ENCODE measurements around the gene SELENOP. TPM values are rescaled to one million over a fixed set of nuclear protein-coding genes. Genes with fewer than 3 reads are reported as not detected.

SELENOP gene
- total RNA-seq, 1 experiment from 2014 or later: 11.4 TPM

DNA sequence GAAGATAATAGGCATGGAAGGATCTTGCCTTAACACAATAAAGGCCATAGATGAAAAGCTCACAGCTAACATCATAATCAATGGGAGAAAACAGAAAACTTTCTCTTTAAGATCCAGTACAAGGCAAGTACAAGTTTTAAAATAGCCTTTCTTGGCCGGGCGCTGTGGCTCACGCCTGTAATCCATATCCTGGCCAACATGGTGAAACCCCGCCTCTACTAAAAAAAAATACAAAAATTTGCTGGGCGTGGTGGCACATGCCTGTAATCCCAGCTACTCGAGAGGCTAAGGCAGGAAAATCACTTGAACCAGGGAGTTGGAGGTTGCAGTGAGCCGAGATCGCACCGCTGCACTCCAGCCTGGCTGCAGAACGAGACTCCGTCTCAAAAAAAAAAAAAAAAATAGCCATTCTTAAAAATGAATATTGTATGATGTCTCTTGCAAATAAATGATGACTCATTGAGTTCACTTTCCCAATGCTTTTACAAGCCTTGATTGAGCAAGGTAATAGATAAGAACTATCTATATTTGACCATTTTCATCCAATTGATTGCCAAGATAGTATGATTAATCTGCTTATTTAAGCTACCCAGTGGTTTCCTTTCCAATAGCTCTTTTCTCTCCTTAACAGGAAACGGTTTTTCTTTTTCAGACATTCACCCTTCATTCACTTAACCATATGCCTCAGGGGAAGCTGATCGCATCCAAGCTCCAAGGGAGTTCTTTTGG, 39.3 kb downstream of the SELENOP start:
- CTCF ChIA-PET: no interaction called here
- DNase-seq (ENCODE audit: low read depth, low spot score) (no peak), ATAC-seq (no peak)
- H4K20me1 ChIP-seq (ENCODE audit: insufficient read depth): no peaks in the 10 kb centered on the region
- no peak overlapping the region for H2AFZ ChIP-seq (ENCODE audit: low read depth, low read length, poor library complexity, severe bottlenecking)
- no peaks in the 10 kb centered on the region for H3K9me2 ChIP-seq (ENCODE audit: insufficient read depth)
- 0 out of 2 replicates have a peak, but pooled peaks cover 3% of the 10 kb centered on the region for H3K27me3 ChIP-seq (ENCODE audit: insufficient read depth, low read length)
- no peak for TF ChIP-seq RAD21 (IDR thresholded peaks at IDR 0.05; ENCODE audit: low read depth)
- RAD21 ChIA-PET (ENCODE audit: low non-redundant PET in 1 of 2, low total read pairs in 2 of 2, uncharacterized antibody in 2 of 2, unreplicated experiment in 2 of 2): no interaction called here
- no peaks in the 10 kb centered on the region for H3K36me3 ChIP-seq (ENCODE audit: control insufficient read depth in 1 of 2, insufficient read depth in 2 of 2, low read length in 2 of 2)
- intact Hi-C loops (cut with micrococcal nuclease): loop anchor here (10.0 kb wide), 1 partner anchor 1068 kb away; no protein-coding TSS in a partner anchor
- no TSS peak for BruUV-seq (replicated peaks)
- no peaks in the 10 kb centered on the region for H3K9me3 ChIP-seq (ENCODE audit: control insufficient read depth in 1 of 2, insufficient read depth in 1 of 2, low read depth in 1 of 2, low read length in 2 of 2)
- no peak overlapping the region for H3K4me3 ChIP-seq (replicated peaks in 1 of 2; ENCODE audit: low read depth in 1 of 2, low read length in 2 of 2)
- H3K27ac ChIP-seq (ENCODE audit: low read depth, low read length): no peak overlapping the region
- no peaks in the 10 kb centered on the region for H3K79me2 ChIP-seq (ENCODE audit: insufficient read depth, low read length)
- H3K4me2 ChIP-seq (ENCODE audit: low read length): no peak overlapping the region
- POLR2A ChIA-PET: no interaction called here
- no peak overlapping the region for H3K9ac ChIP-seq (ENCODE audit: low read length)
- H3K4me1 ChIP-seq (ENCODE audit: control insufficient read depth in 1 of 2, insufficient read depth in 2 of 2, low read length in 2 of 2): no peaks in the 10 kb centered on the region

DNA sequence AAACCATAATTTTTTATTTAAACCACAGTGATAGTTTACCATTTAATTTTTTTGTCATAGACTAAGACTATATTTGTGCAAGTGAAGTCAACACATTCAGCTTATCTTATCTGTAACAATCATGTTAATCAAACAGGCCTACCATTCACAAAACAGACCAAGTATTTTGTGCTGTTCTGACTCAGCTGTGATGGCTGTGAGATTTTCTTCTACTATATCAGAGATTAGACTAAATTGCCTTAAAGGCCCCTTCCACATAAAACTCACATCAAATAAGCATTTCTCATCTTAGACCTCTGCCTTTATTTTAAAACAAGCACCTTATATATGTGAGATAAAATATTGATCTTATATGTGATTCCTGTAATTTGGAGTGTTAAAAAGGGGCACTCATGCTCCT, 41.7 kb downstream of the SELENOP start:
- TF ChIP-seq FOSL1 (IDR thresholded peaks at IDR 0.05; ENCODE audit: low read depth): no peak
- no peak for TF ChIP-seq ZNF274 (IDR thresholded peaks at IDR 0.05; ENCODE audit: low read depth, low read length)
- no peak for TF ChIP-seq ZFX (IDR thresholded peaks at IDR 0.05)
- no peak for TF ChIP-seq RAD21 (IDR thresholded peaks at IDR 0.05; ENCODE audit: low read depth)
- CTCF ChIA-PET: no interaction called here

More for the DNA sequence above, 41.7 kb downstream of the SELENOP start:
- H3K4me3 ChIP-seq (replicated peaks in 1 of 2; ENCODE audit: low read depth in 1 of 2, low read length in 2 of 2): no peak overlapping the region
- 0 out of 2 replicates have a peak, but pooled peaks cover 3% of the 10 kb centered on the region for H3K27me3 ChIP-seq (ENCODE audit: insufficient read depth, low read length)
- no peak overlapping the region for H3K27ac ChIP-seq (ENCODE audit: low read depth, low read length)
- no TSS peak for BruUV-seq (replicated peaks)
- POLR2A ChIA-PET: no interaction called here
- DNase-seq (ENCODE audit: low read depth, low spot score): no peak
- no peaks in the 10 kb centered on the region for H3K79me2 ChIP-seq (ENCODE audit: insufficient read depth, low read length)
- intact Hi-C loops (cut with micrococcal nuclease): loop anchor here (10.0 kb wide), 1 partner anchor 1065 kb away; no protein-coding TSS in a partner anchor
- RAD21 ChIA-PET (ENCODE audit: low non-redundant PET in 1 of 2, low total read pairs in 2 of 2, uncharacterized antibody in 2 of 2, unreplicated experiment in 2 of 2): no interaction called here
- no peak for ATAC-seq
- no peaks in the 10 kb centered on the region for H3K9me3 ChIP-seq (ENCODE audit: control insufficient read depth in 1 of 2, insufficient read depth in 1 of 2, low read depth in 1 of 2, low read length in 2 of 2)
- H4K20me1 ChIP-seq (ENCODE audit: insufficient read depth): no peaks in the 10 kb centered on the region
- H2AFZ ChIP-seq (ENCODE audit: low read depth, low read length, poor library complexity, severe bottlenecking): no peak overlapping the region
- H3K4me1 ChIP-seq (ENCODE audit: control insufficient read depth in 1 of 2, insufficient read depth in 2 of 2, low read length in 2 of 2): no peaks in the 10 kb centered on the region
- no peak overlapping the region for H3K4me2 ChIP-seq (ENCODE audit: low read length)
- no peak overlapping the region for H3K9ac ChIP-seq (ENCODE audit: low read length)
- H3K36me3 ChIP-seq (ENCODE audit: control insufficient read depth in 1 of 2, insufficient read depth in 2 of 2, low read length in 2 of 2): no peaks in the 10 kb centered on the region
- no peaks in the 10 kb centered on the region for H3K9me2 ChIP-seq (ENCODE audit: insufficient read depth)

Data from HCT116 (cell line).